ENCODE results near the gene CAPN2.

GRCh38 chr1:223707256-223708000 is 4.9 kb upstream of the CAPN2 start:
- TF ChIP-seq, protein P1, sequence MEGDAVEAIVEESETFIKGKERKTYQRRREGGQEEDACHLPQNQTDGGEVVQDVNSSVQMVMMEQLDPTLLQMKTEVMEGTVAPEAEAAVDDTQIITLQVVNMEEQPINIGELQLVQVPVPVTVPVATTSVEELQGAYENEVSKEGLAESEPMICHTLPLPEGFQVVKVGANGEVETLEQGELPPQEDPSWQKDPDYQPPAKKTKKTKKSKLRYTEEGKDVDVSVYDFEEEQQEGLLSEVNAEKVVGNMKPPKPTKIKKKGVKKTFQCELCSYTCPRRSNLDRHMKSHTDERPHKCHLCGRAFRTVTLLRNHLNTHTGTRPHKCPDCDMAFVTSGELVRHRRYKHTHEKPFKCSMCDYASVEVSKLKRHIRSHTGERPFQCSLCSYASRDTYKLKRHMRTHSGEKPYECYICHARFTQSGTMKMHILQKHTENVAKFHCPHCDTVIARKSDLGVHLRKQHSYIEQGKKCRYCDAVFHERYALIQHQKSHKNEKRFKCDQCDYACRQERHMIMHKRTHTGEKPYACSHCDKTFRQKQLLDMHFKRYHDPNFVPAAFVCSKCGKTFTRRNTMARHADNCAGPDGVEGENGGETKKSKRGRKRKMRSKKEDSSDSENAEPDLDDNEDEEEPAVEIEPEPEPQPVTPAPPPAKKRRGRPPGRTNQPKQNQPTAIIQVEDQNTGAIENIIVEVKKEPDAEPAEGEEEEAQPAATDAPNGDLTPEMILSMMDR (IDR thresholded peaks at IDR 0.05): no peak
- TF ChIP-seq EP300 (IDR thresholded peaks at IDR 0.05; ENCODE audit: low read depth) (no peak), POLR2A (IDR thresholded peaks at IDR 0.05) (no peak), POLR2AphosphoS5 (IDR thresholded peaks at IDR 0.05) (peak in 2 of 3 donors; percentile 59 to 74)
